ENCODE data around the gene CBFA2T3. TPM values are rescaled to one million over a fixed set of nuclear protein-coding genes. Genes with fewer than 3 reads are reported as not detected.
A peak's percentile ranks its signal among the peaks of the same experiment; 100 is the strongest.

CBFA2T3 gene
- total RNA-seq, 1 experiment from 2014 or later: not detected

- no peaks in the 10 kb centered on the region for H3K79me2 ChIP-seq (ENCODE audit: low read length)
- peak; percentile 45 for DNase-seq
- no peaks in the 10 kb centered on the region; the same call in 1 of the 2 replicates for H3K27me3 ChIP-seq (ENCODE audit: low read length)
- H3K4me2 ChIP-seq (ENCODE audit: low read depth, low read length, poor library complexity, severe bottlenecking): no peak within 1 kb of the TSS
- no peaks in the 10 kb centered on the region for H3K9me3 ChIP-seq (ENCODE audit: low read length)
- H3K27ac ChIP-seq (ENCODE audit: low read length): no peak within 1 kb of the TSS
- no peak within 1 kb of the TSS for H2AFZ ChIP-seq (ENCODE audit: low read length)
- peaks cover 9% of the 10 kb centered on the region for H3K4me1 ChIP-seq (ENCODE audit: low read length)
- no peaks in the 10 kb centered on the region for H3K36me3 ChIP-seq (ENCODE audit: insufficient read depth, low read length)
- H3K4me3 ChIP-seq (ENCODE audit: low read length): no peak within 1 kb of the TSS
- no peaks in the 10 kb centered on the region for H4K20me1 ChIP-seq (ENCODE audit: insufficient read depth, low read depth, low read length)
- no peak within 1 kb of the TSS for H3K9ac ChIP-seq (ENCODE audit: low read length)
- H3K9me2 ChIP-seq (replicated peaks; ENCODE audit: insufficient read depth, low read length): no peaks in the 10 kb centered on the region
Observed at GRCh38 chr16:88866151-88866920, 110.7 kb downstream of the CBFA2T3 start, which contains the start of gene PABPN1L. TSS of gene PABPN1L (minus strand) at chr16:88866660. CDS start at chr16:88866606, 54 bp downstream.

- H2AFZ ChIP-seq (ENCODE audit: low read length): no peak overlapping the region
- no peaks in the 10 kb centered on the region for H3K9me3 ChIP-seq (ENCODE audit: low read length)
- no peaks in the 10 kb centered on the region for H3K36me3 ChIP-seq (ENCODE audit: insufficient read depth, low read length)
- H3K79me2 ChIP-seq (ENCODE audit: low read length): no peaks in the 10 kb centered on the region
- H3K4me1 ChIP-seq (ENCODE audit: low read length): peaks cover 3% of the 10 kb centered on the region
- no peak for DNase-seq
- no peak overlapping the region for H3K27ac ChIP-seq (ENCODE audit: low read length)
- no peaks in the 10 kb centered on the region for H4K20me1 ChIP-seq (ENCODE audit: insufficient read depth, low read depth, low read length)
- H3K4me2 ChIP-seq (ENCODE audit: low read depth, low read length, poor library complexity, severe bottlenecking): no peak overlapping the region
- H3K27me3 ChIP-seq (ENCODE audit: low read length): no peaks in the 10 kb centered on the region; the same call in 1 of the 2 replicates
- no peak overlapping the region for H3K9ac ChIP-seq (ENCODE audit: low read length)
- H3K9me2 ChIP-seq (replicated peaks; ENCODE audit: insufficient read depth, low read length): no peaks in the 10 kb centered on the region
- H3K4me3 ChIP-seq (ENCODE audit: low read length): no peak overlapping the region
Observed at GRCh38 chr16:88865742-88866141, 111.3 kb downstream of the CBFA2T3 start.

- no peak overlapping the region for H3K4me2 ChIP-seq (ENCODE audit: low read depth, low read length, poor library complexity, severe bottlenecking)
- H4K20me1 ChIP-seq (ENCODE audit: insufficient read depth, low read depth, low read length): no peaks in the 10 kb centered on the region
- no peaks in the 10 kb centered on the region for H3K27me3 ChIP-seq (ENCODE audit: low read length)
- no peak overlapping the region for H3K9ac ChIP-seq (ENCODE audit: low read length)
- H2AFZ ChIP-seq (ENCODE audit: low read length): no peak overlapping the region
- no peak overlapping the region for H3K27ac ChIP-seq (ENCODE audit: low read length)
- H3K79me2 ChIP-seq (ENCODE audit: low read length): no peaks in the 10 kb centered on the region
- H3K36me3 ChIP-seq (ENCODE audit: insufficient read depth, low read length): no peaks in the 10 kb centered on the region
- H3K9me3 ChIP-seq (ENCODE audit: low read length): no peaks in the 10 kb centered on the region
- no peaks in the 10 kb centered on the region for H3K9me2 ChIP-seq (replicated peaks; ENCODE audit: insufficient read depth, low read length)
- no peaks in the 10 kb centered on the region; the same call in none of the 2 replicates for H3K4me1 ChIP-seq (ENCODE audit: low read length)
- no peak overlapping the region for H3K4me3 ChIP-seq (ENCODE audit: low read length)
- DNase-seq: no peak
Observed at GRCh38 chr16:88865310-88865709, 111.7 kb downstream of the CBFA2T3 start.

GRCh38 chr16:88864521-88864920, 112.5 kb downstream of the CBFA2T3 start:
- Histone ChIP-seq H3K9me2 (replicated peaks; ENCODE audit: insufficient read depth, low read length) (no peaks in the 10 kb centered on the region), H3K4me3 (ENCODE audit: low read length) (no peak overlapping the region), H3K4me2 (ENCODE audit: low read depth, low read length, poor library complexity, severe bottlenecking) (no peak overlapping the region), H4K20me1 (ENCODE audit: insufficient read depth, low read depth, low read length) (no peaks in the 10 kb centered on the region), H3K27me3 (ENCODE audit: low read length) (no peaks in the 10 kb centered on the region), H2AFZ (ENCODE audit: low read length) (no peak overlapping the region), H3K79me2 (ENCODE audit: low read length) (no peaks in the 10 kb centered on the region), H3K4me1 (ENCODE audit: low read length) (no peaks in the 10 kb centered on the region; the same call in 1 of the 2 replicates), H3K27ac (ENCODE audit: low read length) (no peak overlapping the region), H3K36me3 (ENCODE audit: insufficient read depth, low read length) (no peaks in the 10 kb centered on the region), H3K9me3 (ENCODE audit: low read length) (no peaks in the 10 kb centered on the region), H3K9ac (ENCODE audit: low read length) (no peak overlapping the region)
- no peak for DNase-seq

- DNase-seq: no peak
- H3K4me1 ChIP-seq (ENCODE audit: low read length): no peaks in the 10 kb centered on the region; the same call in 1 of the 2 replicates
- no peaks in the 10 kb centered on the region for H3K9me2 ChIP-seq (replicated peaks; ENCODE audit: insufficient read depth, low read length)
- H3K9me3 ChIP-seq (ENCODE audit: low read length): no peaks in the 10 kb centered on the region
- no peak overlapping the region for H3K27ac ChIP-seq (ENCODE audit: low read length)
- no peak overlapping the region for H3K4me3 ChIP-seq (ENCODE audit: low read length)
- H3K36me3 ChIP-seq (ENCODE audit: insufficient read depth, low read length): no peaks in the 10 kb centered on the region
- no peak overlapping the region for H2AFZ ChIP-seq (ENCODE audit: low read length)
- no peaks in the 10 kb centered on the region for H3K27me3 ChIP-seq (ENCODE audit: low read length)
- no peak overlapping the region for H3K4me2 ChIP-seq (ENCODE audit: low read depth, low read length, poor library complexity, severe bottlenecking)
- H3K79me2 ChIP-seq (ENCODE audit: low read length): no peaks in the 10 kb centered on the region
- no peaks in the 10 kb centered on the region for H4K20me1 ChIP-seq (ENCODE audit: insufficient read depth, low read depth, low read length)
- no peak overlapping the region for H3K9ac ChIP-seq (ENCODE audit: low read length)
Observed at GRCh38 chr16:88864099-88864498, 112.9 kb downstream of the CBFA2T3 start.

- Histone ChIP-seq H3K4me3 (ENCODE audit: low read length) (no peak overlapping the region), H3K9ac (ENCODE audit: low read length) (no peak overlapping the region)
- DNase-seq: no peak
Observed at GRCh38 chr16:88863426-88863825, 113.6 kb downstream of the CBFA2T3 start.

GRCh38 chr16:88862968-88863367, 114.0 kb downstream of the CBFA2T3 start:
- no peak overlapping the region for H3K4me2 ChIP-seq (ENCODE audit: low read depth, low read length, poor library complexity, severe bottlenecking)
- H3K9me3 ChIP-seq (ENCODE audit: low read length): no peaks in the 10 kb centered on the region
- peaks cover 5% of the 10 kb centered on the region for H3K4me1 ChIP-seq (ENCODE audit: low read length)
- no peak overlapping the region for H3K9ac ChIP-seq (ENCODE audit: low read length)
- no peaks in the 10 kb centered on the region for H3K36me3 ChIP-seq (ENCODE audit: insufficient read depth, low read length)
- H3K79me2 ChIP-seq (ENCODE audit: low read length): peaks cover 8% of the 10 kb centered on the region
- no peaks in the 10 kb centered on the region for H3K9me2 ChIP-seq (replicated peaks; ENCODE audit: insufficient read depth, low read length)
- no peak overlapping the region for H3K4me3 ChIP-seq (ENCODE audit: low read length)
- H3K27me3 ChIP-seq (ENCODE audit: low read length): no peaks in the 10 kb centered on the region
- no peak overlapping the region for H3K27ac ChIP-seq (ENCODE audit: low read length)
- no peaks in the 10 kb centered on the region for H4K20me1 ChIP-seq (ENCODE audit: insufficient read depth, low read depth, low read length)
- no peak overlapping the region for H2AFZ ChIP-seq (ENCODE audit: low read length)
- no peak for DNase-seq

More at GRCh38 chr16:88863426-88863825, 113.6 kb downstream of the CBFA2T3 start:
- Histone ChIP-seq H3K36me3 (ENCODE audit: insufficient read depth, low read length) (no peaks in the 10 kb centered on the region), H3K9me3 (ENCODE audit: low read length) (no peaks in the 10 kb centered on the region), H4K20me1 (ENCODE audit: insufficient read depth, low read depth, low read length) (no peaks in the 10 kb centered on the region), H3K27ac (ENCODE audit: low read length) (no peak overlapping the region), H2AFZ (ENCODE audit: low read length) (no peak overlapping the region), H3K4me2 (ENCODE audit: low read depth, low read length, poor library complexity, severe bottlenecking) (no peak overlapping the region), H3K9me2 (replicated peaks; ENCODE audit: insufficient read depth, low read length) (no peaks in the 10 kb centered on the region), H3K4me1 (ENCODE audit: low read length) (peaks cover under 1% of the 10 kb centered on the region; the same call in 1 of the 2 replicates), H3K27me3 (ENCODE audit: low read length) (no peaks in the 10 kb centered on the region), H3K79me2 (ENCODE audit: low read length) (peaks cover 3% of the 10 kb centered on the region)

GRCh38 chr16:88861359-88861758, 115.6 kb downstream of the CBFA2T3 start:
- Histone ChIP-seq H3K27ac (ENCODE audit: low read length) (no peak overlapping the region), H3K9ac (ENCODE audit: low read length) (no peak overlapping the region)

More at GRCh38 chr16:88861359-88861758, 115.6 kb downstream of the CBFA2T3 start:
- Histone ChIP-seq H4K20me1 (ENCODE audit: insufficient read depth, low read depth, low read length) (no peaks in the 10 kb centered on the region), H3K4me3 (ENCODE audit: low read length) (no peak overlapping the region), H3K9me2 (replicated peaks; ENCODE audit: insufficient read depth, low read length) (no peaks in the 10 kb centered on the region), H3K4me1 (ENCODE audit: low read length) (peaks cover 8% of the 10 kb centered on the region), H3K36me3 (ENCODE audit: insufficient read depth, low read length) (no peaks in the 10 kb centered on the region), H3K79me2 (ENCODE audit: low read length) (peaks cover 17% of the 10 kb centered on the region), H3K9me3 (ENCODE audit: low read length) (no peaks in the 10 kb centered on the region), H3K4me2 (ENCODE audit: low read depth, low read length, poor library complexity, severe bottlenecking) (no peak overlapping the region), H3K27me3 (ENCODE audit: low read length) (no peaks in the 10 kb centered on the region), H2AFZ (ENCODE audit: low read length) (no peak overlapping the region)
- no peak for DNase-seq
